HepG2 (cell line): ENCODE results near the gene HAP1. TPM values are rescaled to one million over a fixed set of nuclear protein-coding genes. Genes with fewer than 3 reads are reported as not detected.

Experiments
- AHR ChIP-seq: IDR thresholded peaks from 2 replicates; pipeline ENCODE4 v1.6.1; 2018; ENCODE audit warnings: missing genetic modification reagents, missing compliant biosample characterization
- FOSL1 ChIP-seq: sonication (generic); formaldehyde crosslinking; IDR thresholded peaks from 2 replicates; pipeline ENCODE4 v1.9.0; 2021; ENCODE audit warnings: missing genetic modification reagents, borderline replicate concordance
- HCFC1 ChIP-seq: fragments of 150-350 bp; IDR thresholded peaks from 2 replicates; pipeline ENCODE4 v1.6.1; 2014; ENCODE audit warnings: low read depth, low read length
- HNRNPL ChIP-seq: fragments of 200-400 bp; formaldehyde crosslinking; IDR thresholded peaks from 2 replicates; pipeline ENCODE4 v1.6.1; 2017; ENCODE audit warnings: mild to moderate bottlenecking, low read depth, low read length
- NR2F2 ChIP-seq: IDR thresholded peaks from 2 replicates; pipeline ENCODE4 v1.6.1; 2012; ENCODE audit warnings: low read depth, inconsistent platforms, borderline replicate concordance
- PAX8 ChIP-seq: sonication (generic); formaldehyde crosslinking; IDR thresholded peaks from 2 replicates; pipeline ENCODE4 v1.8.0; 2022; ENCODE audit warnings: mild to moderate bottlenecking, missing genetic modification reagents, borderline replicate concordance
- PTBP1 ChIP-seq: fragments of 200-400 bp; formaldehyde crosslinking; IDR thresholded peaks from 2 replicates; pipeline ENCODE4 v1.6.1; 2018; ENCODE audit warnings: low read length, low read depth; ENCODE audit not compliant: poor library complexity, severe bottlenecking
- RBM39 ChIP-seq: fragments of 200-400 bp; formaldehyde crosslinking; IDR thresholded peaks from one replicate; pipeline ENCODE4 v1.6.1; 2018; ENCODE audit warnings: antibody characterized with exemption, mild to moderate bottlenecking, low read depth, low read length; ENCODE audit not compliant: poor library complexity, severe bottlenecking
- ZNF20 ChIP-seq: sonication (generic); formaldehyde crosslinking; IDR thresholded peaks from 2 replicates; pipeline ENCODE4 v1.4.0; 2020; ENCODE audit warnings: mild to moderate bottlenecking, moderate library complexity, missing genetic modification reagents
- ZNF33A ChIP-seq: sonication (generic); formaldehyde crosslinking; IDR thresholded peaks from 2 replicates; pipeline ENCODE4 v1.5.1; 2020; ENCODE audit warnings: missing genetic modification reagents, mild to moderate bottlenecking, moderate library complexity, borderline replicate concordance
- ZNF816 ChIP-seq: sonication (generic); formaldehyde crosslinking; IDR thresholded peaks from 2 replicates; pipeline ENCODE4 v1.8.0; 2022; ENCODE audit warnings: missing genetic modification reagents, mild to moderate bottlenecking, borderline replicate concordance
- polyA plus RNA-seq, 8 experiments: library from polyadenylated mRNA; depleted of rRNA in 3 of 8; stranded (reverse) in 7 of 8; unstranded in 1 of 8; fragments of >200 nt; fragmentation: Illumina TruSeq in 4 of 8; extraction: Trizol in 4 of 8; gene quantifications; 2 replicates each; pipeline versions ENCODE4 v1.2.1 to v1.2.3, GENCODE V29; 2011 to 2016; ENCODE audit warnings: low read depth in 4 of 8, missing spikeins in 1 of 8, mixed read lengths in 1 of 8; ENCODE audit not compliant: insufficient read depth in 1 of 8
- total RNA-seq, 5 experiments: library from RNA; depleted of rRNA; stranded (reverse); fragments of >200 nt; fragmentation: Illumina TruSeq; extraction: Trizol; gene quantifications; 2 replicates each; pipeline ENCODE4 v1.2.3, GENCODE V29; 2016; ENCODE audit warnings: low read depth in 1 of 5
- TF ChIP-seq, protein P1 (sequence below): sonication (generic); formaldehyde crosslinking; IDR thresholded peaks from 2 replicates; pipeline ENCODE4 v1.8.1; 2023; ENCODE audit warnings: missing genetic modification reagents, mild to moderate bottlenecking, borderline replicate concordance
- TF ChIP-seq, protein P2 (sequence below): sonication (generic); formaldehyde crosslinking; IDR thresholded peaks from 2 replicates; pipeline ENCODE4 v1.5.0; 2020; ENCODE audit warnings: missing genetic modification reagents
- TF ChIP-seq, protein P3 (sequence below): sonication (generic); formaldehyde crosslinking; IDR thresholded peaks from 2 replicates; pipeline ENCODE4 v1.4.0; 2020; ENCODE audit warnings: missing genetic modification reagents, mild to moderate bottlenecking, borderline replicate concordance
- TF ChIP-seq, protein P4 (sequence below): sonication (generic); formaldehyde crosslinking; IDR thresholded peaks from 2 replicates; pipeline ENCODE4 v1.9.0; 2021; ENCODE audit warnings: missing genetic modification reagents, borderline replicate concordance
- TF ChIP-seq, protein P5 (sequence below): sonication (generic); formaldehyde crosslinking; IDR thresholded peaks from 2 replicates; pipeline ENCODE4 v1.4.0; 2020; ENCODE audit warnings: mild to moderate bottlenecking, missing genetic modification reagents, borderline replicate concordance
- TF ChIP-seq, protein P6 (sequence below): IDR thresholded peaks from 2 replicates; pipeline ENCODE4 v1.6.1; 2016; ENCODE audit warnings: low read depth, control low read depth

The HAP1 gene
- total and polyA plus RNA-seq, 2 of the 13 experiments (the other 11 are each of a cell fraction or from before 2014, with no cell fraction given), result 0.07 TPM

DNA sequence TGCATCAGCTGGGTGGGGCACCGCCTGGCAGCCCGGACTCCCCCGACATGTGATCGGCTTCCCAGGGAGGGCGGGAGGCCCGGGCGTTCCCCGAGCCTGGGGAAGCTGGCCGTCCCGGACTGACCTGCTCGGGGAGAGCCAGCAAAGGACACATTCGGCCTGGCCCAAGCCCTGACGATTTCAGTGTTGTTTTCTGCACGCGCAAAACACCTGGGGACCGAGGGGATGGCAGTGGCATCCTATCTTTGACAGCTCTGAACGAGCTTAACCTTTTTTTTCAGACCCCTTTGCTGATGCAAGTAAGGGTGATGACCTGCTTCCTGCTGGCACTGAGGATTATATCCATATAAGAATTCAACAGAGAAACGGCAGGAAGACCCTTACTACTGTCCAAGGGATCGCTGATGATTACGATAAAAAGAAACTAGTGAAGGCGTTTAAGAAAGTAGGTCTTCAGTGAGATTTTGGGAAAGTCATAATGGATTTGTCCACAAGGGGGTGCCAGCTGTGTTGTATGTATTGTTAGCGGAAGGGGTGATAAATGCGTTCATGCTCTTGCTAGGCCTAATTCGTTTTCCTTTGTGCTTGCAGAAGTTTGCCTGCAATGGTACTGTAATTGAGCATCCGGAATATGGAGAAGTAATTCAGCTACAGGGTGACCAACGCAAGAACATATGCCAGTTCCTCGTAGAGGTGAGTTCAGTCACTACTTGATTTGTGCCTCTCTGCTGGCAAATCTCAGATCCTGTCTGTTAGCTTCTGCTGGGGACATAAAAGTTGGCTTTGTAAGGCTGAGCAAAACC, 44.7 kb downstream of the HAP1 start (continued):
- TF ChIP-seq ZNF20, result no peak
- TF ChIP-seq, protein P1, sequence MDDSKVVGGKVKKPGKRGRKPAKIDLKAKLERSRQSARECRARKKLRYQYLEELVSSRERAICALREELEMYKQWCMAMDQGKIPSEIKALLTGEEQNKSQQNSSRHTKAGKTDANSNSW, result no peak
- TF ChIP-seq, protein P2, sequence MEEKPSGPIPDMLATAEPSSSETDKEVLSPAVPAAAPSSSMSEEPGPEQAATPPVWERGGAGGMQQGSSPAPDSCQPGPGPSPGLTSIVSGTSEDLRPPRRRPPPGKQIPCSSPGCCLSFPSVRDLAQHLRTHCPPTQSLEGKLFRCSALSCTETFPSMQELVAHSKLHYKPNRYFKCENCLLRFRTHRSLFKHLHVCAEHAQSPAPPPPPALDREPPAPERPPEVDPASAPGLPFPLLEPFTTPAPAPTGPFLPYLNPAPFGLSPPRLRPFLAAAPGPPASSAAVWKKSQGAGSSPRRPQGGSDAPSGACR (CRISPR knock-in tag), result no peak
- TF ChIP-seq FOSL1 (CRISPR knock-in tag), result no peak
- TF ChIP-seq HNRNPL, result peak; percentile 28; the same call in 1 of the 2 replicates
- TF ChIP-seq ZNF816 (CRISPR knock-in tag), result peak; percentile 91; the same call in 1 of the 2 replicates
- TF ChIP-seq, protein P3, sequence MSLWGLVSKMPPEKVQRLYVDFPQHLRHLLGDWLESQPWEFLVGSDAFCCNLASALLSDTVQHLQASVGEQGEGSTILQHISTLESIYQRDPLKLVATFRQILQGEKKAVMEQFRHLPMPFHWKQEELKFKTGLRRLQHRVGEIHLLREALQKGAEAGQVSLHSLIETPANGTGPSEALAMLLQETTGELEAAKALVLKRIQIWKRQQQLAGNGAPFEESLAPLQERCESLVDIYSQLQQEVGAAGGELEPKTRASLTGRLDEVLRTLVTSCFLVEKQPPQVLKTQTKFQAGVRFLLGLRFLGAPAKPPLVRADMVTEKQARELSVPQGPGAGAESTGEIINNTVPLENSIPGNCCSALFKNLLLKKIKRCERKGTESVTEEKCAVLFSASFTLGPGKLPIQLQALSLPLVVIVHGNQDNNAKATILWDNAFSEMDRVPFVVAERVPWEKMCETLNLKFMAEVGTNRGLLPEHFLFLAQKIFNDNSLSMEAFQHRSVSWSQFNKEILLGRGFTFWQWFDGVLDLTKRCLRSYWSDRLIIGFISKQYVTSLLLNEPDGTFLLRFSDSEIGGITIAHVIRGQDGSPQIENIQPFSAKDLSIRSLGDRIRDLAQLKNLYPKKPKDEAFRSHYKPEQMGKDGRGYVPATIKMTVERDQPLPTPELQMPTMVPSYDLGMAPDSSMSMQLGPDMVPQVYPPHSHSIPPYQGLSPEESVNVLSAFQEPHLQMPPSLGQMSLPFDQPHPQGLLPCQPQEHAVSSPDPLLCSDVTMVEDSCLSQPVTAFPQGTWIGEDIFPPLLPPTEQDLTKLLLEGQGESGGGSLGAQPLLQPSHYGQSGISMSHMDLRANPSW (CRISPR knock-in tag), result peak; percentile 46; the same call in 1 of the 2 replicates
- TF ChIP-seq, protein P4, sequence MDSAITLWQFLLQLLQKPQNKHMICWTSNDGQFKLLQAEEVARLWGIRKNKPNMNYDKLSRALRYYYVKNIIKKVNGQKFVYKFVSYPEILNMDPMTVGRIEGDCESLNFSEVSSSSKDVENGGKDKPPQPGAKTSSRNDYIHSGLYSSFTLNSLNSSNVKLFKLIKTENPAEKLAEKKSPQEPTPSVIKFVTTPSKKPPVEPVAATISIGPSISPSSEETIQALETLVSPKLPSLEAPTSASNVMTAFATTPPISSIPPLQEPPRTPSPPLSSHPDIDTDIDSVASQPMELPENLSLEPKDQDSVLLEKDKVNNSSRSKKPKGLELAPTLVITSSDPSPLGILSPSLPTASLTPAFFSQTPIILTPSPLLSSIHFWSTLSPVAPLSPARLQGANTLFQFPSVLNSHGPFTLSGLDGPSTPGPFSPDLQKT (CRISPR knock-in tag), result no peak
- no peak for TF ChIP-seq NR2F2
- no peak for TF ChIP-seq HCFC1
- TF ChIP-seq PTBP1, result no peak
- TF ChIP-seq, protein P5, sequence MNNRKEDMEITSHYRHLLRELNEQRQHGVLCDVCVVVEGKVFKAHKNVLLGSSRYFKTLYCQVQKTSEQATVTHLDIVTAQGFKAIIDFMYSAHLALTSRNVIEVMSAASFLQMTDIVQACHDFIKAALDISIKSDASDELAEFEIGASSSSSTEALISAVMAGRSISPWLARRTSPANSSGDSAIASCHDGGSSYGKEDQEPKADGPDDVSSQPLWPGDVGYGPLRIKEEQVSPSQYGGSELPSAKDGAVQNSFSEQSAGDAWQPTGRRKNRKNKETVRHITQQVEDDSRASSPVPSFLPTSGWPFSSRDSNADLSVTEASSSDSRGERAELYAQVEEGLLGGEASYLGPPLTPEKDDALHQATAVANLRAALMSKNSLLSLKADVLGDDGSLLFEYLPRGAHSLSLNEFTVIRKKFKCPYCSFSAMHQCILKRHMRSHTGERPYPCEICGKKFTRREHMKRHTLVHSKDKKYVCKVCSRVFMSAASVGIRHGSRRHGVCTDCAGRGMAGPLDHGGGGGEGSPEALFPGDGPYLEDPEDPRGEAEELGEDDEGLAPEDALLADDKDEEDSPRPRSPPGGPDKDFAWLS (CRISPR knock-in tag), result no peak
- TF ChIP-seq, protein P6, sequence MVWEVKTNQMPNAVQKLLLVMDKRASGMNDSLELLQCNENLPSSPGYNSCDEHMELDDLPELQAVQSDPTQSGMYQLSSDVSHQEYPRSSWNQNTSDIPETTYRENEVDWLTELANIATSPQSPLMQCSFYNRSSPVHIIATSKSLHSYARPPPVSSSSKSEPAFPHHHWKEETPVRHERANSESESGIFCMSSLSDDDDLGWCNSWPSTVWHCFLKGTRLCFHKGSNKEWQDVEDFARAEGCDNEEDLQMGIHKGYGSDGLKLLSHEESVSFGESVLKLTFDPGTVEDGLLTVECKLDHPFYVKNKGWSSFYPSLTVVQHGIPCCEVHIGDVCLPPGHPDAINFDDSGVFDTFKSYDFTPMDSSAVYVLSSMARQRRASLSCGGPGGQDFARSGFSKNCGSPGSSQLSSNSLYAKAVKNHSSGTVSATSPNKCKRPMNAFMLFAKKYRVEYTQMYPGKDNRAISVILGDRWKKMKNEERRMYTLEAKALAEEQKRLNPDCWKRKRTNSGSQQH (CRISPR knock-in tag), result peak; percentile 73; the same call in 1 of the 2 replicates
- peak; percentile 4; the same call in 1 of the 2 replicates for TF ChIP-seq AHR
- no peak for TF ChIP-seq PAX8 (CRISPR knock-in tag)
- TF ChIP-seq ZNF33A (CRISPR knock-in tag), result no peak
- TF ChIP-seq RBM39, result no peak
